Small intestine (tissue), 7 donors: ENCODE measurements around the gene FRMD4B. TPM values are rescaled to one million over a fixed set of nuclear protein-coding genes. Genes with fewer than 3 reads are reported as not detected.
A peak's percentile ranks its signal among the peaks of the same experiment; 100 is the strongest.

Experiments used
- DNase-seq, 2 donors: peaks; one replicate each; pipeline versions ENCODE4 v3.0.0 to v3.0.0-alpha.2; 2013
- FAIRE-seq: peaks from 2 replicates; lab custom pipeline; 2012; peaks lifted over from hg19 to GRCh38; lab: Jason Lieb, UNC
- H3K27ac ChIP-seq, 3 donors: one replicate each; pipeline ENCODE4 v1.5.1; 2013; ENCODE audit warnings: low read length in 2 of 3, mild to moderate bottlenecking in 2 of 3, control low read depth in 1 of 3, inconsistent platforms in 1 of 3, low read depth in 1 of 3, moderate library complexity in 1 of 3
- H3K27me3 ChIP-seq, 3 donors: one replicate each; pipeline ENCODE4 v1.6.1; 2013; ENCODE audit warnings: low read length in 3 of 3, inconsistent platforms in 1 of 3; ENCODE audit not compliant: control insufficient read depth in 3 of 3, insufficient read depth in 3 of 3
- H3K36me3 ChIP-seq, 3 donors: one replicate each; pipeline ENCODE4 v1.6.1; 2013; ENCODE audit warnings: low read length in 3 of 3, inconsistent platforms in 1 of 3, low read depth in 1 of 3, mild to moderate bottlenecking in 1 of 3, moderate library complexity in 1 of 3; ENCODE audit not compliant: control insufficient read depth in 3 of 3, insufficient read depth in 2 of 3
- H3K4me1 ChIP-seq, 3 donors: one replicate each; pipeline ENCODE4 v1.6.1; 2013; ENCODE audit warnings: low read length in 2 of 3, inconsistent platforms in 1 of 3, low read depth in 1 of 3, mild to moderate bottlenecking in 1 of 3, moderate library complexity in 1 of 3; ENCODE audit not compliant: control insufficient read depth in 3 of 3, insufficient read depth in 2 of 3
- H3K4me3 ChIP-seq, 3 donors: one replicate each; pipeline ENCODE4 v1.5.1; 2013; ENCODE audit warnings: low read length in 3 of 3, control low read depth in 1 of 3, inconsistent platforms in 1 of 3, low read depth in 1 of 3, mild to moderate bottlenecking in 1 of 3, moderate library complexity in 1 of 3
- H3K9me3 ChIP-seq, 2 donors: one replicate each; pipeline ENCODE4 v1.6.1; 2013; ENCODE audit warnings: low read depth in 1 of 2, low read length in 1 of 2; ENCODE audit not compliant: control insufficient read depth in 2 of 2, insufficient read depth in 1 of 2
- WGBS, 3 donors: extraction: QIAGEN DNeasy Blood & Tissue Kit; methylation state at CpG; one replicate each; pipeline ENCODE4 v1.1.7; 2013; 5-methylcytosine and 5-hydroxymethylcytosine counted together
- polyA plus RNA-seq, 4 donors: library from polyadenylated mRNA; stranded (reverse) in 3 of 4; unstranded in 1 of 4; fragments of 200-250 nt in 3 of 4; fragments of 120-200 nt in 1 of 4; gene quantifications; one replicate each; pipeline versions ENCODE4 v1.2.1 to v1.2.3, GENCODE V29; 2013
- donor health status: healthy with polysubstance abuse.
- donor health status: control.
- donor health status: control.
- donor health status: Bipolar disorder and iron deficiency.
- donor health status: healthy.

The FRMD4B gene
- polyA plus RNA-seq, 4 donors, result 5.6 to 16.3 (median 8.4) TPM

DNA sequence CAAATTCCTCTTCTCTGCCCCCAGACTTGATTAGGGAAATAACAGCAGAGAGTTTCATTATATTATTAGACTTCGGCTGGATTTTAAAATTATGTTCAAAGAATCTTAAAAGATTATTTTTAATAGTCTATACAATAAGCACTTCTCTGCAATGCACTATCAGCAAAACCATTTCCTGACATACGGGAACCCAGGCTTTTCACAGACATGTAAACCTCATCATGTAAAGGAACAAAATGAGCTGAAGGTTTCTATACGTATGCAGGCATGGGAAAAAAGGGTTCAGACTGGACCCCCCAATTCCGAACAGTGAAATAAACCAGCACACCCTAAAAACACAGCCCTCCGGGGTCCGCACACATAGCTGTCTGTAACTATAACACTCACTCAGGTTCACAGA, 185.9 kb downstream of the FRMD4B start:
- H3K9me3 ChIP-seq, result no peaks in the 10 kb centered on the region
- peaks cover 0 to 9% (median 7%) of the 10 kb centered on the region in 3 donors for H3K36me3 ChIP-seq
- peak overlapping the region; percentile 84 to 91 (median 88) for H3K27ac ChIP-seq
- DNase-seq, result peak; percentile 46 to 52
- no peak for FAIRE-seq
- WGBS, 3 donors, result 11 to 48% (median 18%) methylated on average over 6 of the region's 6 CpGs
- peaks cover 0 to 15% (median 3%) of the 10 kb centered on the region in 3 donors for H3K4me1 ChIP-seq
- H3K4me3 ChIP-seq, result peak overlapping the region; percentile 40 to 75 (median 42)
- no peaks in the 10 kb centered on the region for H3K27me3 ChIP-seq

DNA sequence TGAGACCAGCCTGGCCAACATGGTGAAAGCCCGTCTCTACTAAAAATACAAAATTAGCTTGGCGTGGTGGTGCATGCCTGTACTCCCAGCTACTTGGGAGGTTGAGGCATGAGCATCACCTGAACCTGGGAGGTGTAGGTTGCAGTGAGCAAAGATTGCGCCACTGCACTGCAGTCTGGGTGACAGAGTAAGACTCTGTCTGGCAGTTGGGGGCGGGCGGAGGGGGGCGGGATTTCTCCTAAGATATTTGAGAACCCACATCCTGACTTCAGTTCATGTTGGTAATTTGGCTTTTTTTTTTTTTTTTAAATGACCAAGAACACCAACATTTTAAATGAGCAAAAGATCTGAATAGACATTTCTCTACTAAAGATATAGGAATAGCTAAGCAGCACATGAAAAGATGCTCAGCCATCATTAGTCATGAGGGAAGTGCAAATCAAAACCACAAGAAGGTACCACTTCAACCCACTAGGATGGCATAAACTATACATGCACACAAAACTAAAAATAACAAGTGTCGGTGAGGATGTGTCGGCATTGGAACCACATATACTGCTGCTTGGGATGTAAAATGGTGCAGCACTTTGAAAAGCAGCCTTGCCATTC, 187.9 kb downstream of the FRMD4B start:
- Histone ChIP-seq H3K36me3 (peaks cover 0 to 13% (median 12%) of the 10 kb centered on the region in 3 donors), H3K4me3 (no peak overlapping the region), H3K27me3 (no peaks in the 10 kb centered on the region), H3K27ac (peak overlapping the region in 1 of 3 donors; percentile 54), H3K4me1 (peaks cover 0 to 12% (median 3%) of the 10 kb centered on the region in 3 donors), H3K9me3 (no peaks in the 10 kb centered on the region)
- 82 to 93% (median 83%) methylated on average over 8 of the region's 8 CpGs for WGBS, 3 donors
- DNase-seq, result peak in 1 of 2 donors; percentile 38
- FAIRE-seq, result no peak

DNA sequence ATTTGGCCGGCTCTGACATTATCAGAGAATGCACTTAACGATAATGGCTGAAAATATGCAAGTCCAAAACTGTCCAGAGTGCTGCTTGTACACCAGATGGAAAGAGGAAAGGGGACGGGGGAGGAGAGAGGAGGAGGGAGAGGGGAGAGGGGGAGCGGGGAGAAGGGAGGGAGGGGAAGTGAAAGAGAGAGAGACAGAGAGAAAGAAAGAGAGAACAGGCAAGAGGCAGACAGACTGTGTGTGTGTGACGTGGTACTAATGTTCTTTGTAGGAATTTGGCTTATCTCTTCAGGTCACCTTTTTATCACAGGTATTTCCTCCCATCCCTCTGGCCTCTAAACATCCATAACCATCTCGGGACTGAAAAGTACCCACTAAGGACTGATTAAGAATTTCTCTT, 188.4 kb downstream of the FRMD4B start:
- no peak for FAIRE-seq
- Histone ChIP-seq H3K27ac (no peak overlapping the region), H3K4me1 (peaks cover 0 to 12% (median 3%) of the 10 kb centered on the region in 3 donors), H3K27me3 (no peaks in the 10 kb centered on the region), H3K36me3 (peaks cover 0 to 17% (median 12%) of the 10 kb centered on the region in 3 donors), H3K9me3 (no peaks in the 10 kb centered on the region), H3K4me3 (no peak overlapping the region)
- DNase-seq, result no peak
- WGBS, 3 donors, result 60 to 69% (median 69%) methylated on average over 6 of the region's 6 CpGs

GRCh38 chr3:69196876-69197275, 189.0 kb downstream of the FRMD4B start:
- H3K36me3 ChIP-seq, result peaks cover 0 to 21% (median 12%) of the 10 kb centered on the region in 3 donors
- H3K27me3 ChIP-seq, result no peaks in the 10 kb centered on the region
- no peak overlapping the region for H3K27ac ChIP-seq
- 92 to 95% (median 93%) methylated on average over 3 of the region's 3 CpGs for WGBS, 3 donors
- DNase-seq (no peak), FAIRE-seq (no peak)
- no peaks in the 10 kb centered on the region for H3K9me3 ChIP-seq
- H3K4me3 ChIP-seq, result no peak overlapping the region
- H3K4me1 ChIP-seq, result peaks cover 0 to 11% (median 3%) of the 10 kb centered on the region in 3 donors

GRCh38 chr3:69194431-69195165, 191.3 kb downstream of the FRMD4B start:
- no peaks in the 10 kb centered on the region for H3K27me3 ChIP-seq
- H3K27ac ChIP-seq, result no peak overlapping the region
- no peak overlapping the region for H3K4me3 ChIP-seq
- FAIRE-seq (no peak), DNase-seq (no peak)
- peaks cover 0 to 31% (median 12%) of the 10 kb centered on the region in 3 donors for H3K36me3 ChIP-seq
- no peaks in the 10 kb centered on the region for H3K4me1 ChIP-seq
- H3K9me3 ChIP-seq, result no peaks in the 10 kb centered on the region
- WGBS, 3 donors, result 71 to 77% (median 75%) methylated on average over 7 of the region's 7 CpGs

GRCh38 chr3:69193749-69194148, 192.1 kb downstream of the FRMD4B start:
- Histone ChIP-seq H3K4me3 (no peak overlapping the region), H3K27ac (no peak overlapping the region), H3K36me3 (peaks cover 0 to 31% (median 12%) of the 10 kb centered on the region in 3 donors), H3K4me1 (no peaks in the 10 kb centered on the region), H3K9me3 (no peaks in the 10 kb centered on the region), H3K27me3 (no peaks in the 10 kb centered on the region)
- DNase-seq (no peak), FAIRE-seq (no peak)
- 50 to 66% (median 61%) methylated on average over 3 of the region's 3 CpGs for WGBS, 3 donors

DNA sequence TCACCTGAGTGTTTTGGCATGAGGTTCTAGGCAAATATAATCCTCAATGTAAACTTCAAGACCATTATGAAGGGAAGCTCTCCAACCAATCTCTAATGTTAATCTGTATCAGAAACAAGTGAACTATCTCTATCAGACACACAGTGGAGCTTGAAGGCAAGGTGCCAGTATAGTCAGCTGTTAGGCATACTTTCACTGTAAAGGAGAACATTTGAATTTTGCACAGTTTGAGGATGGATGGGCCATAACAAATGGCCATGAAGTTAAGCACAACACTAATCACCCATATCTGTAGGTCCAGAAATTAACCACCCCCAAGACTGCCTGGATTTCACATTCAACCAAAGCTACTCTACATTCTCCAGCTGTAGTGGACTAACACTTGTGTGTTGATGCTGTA, 194.4 kb downstream of the FRMD4B start:
- DNase-seq (no peak), FAIRE-seq (no peak)
- H3K27ac ChIP-seq, result no peak overlapping the region
- peaks cover 0 to 29% (median 11%) of the 10 kb centered on the region in 3 donors for H3K36me3 ChIP-seq
- no peak overlapping the region for H3K4me3 ChIP-seq
- no peaks in the 10 kb centered on the region for H3K9me3 ChIP-seq
- H3K4me1 ChIP-seq, result no peaks in the 10 kb centered on the region
- no peaks in the 10 kb centered on the region for H3K27me3 ChIP-seq

DNA sequence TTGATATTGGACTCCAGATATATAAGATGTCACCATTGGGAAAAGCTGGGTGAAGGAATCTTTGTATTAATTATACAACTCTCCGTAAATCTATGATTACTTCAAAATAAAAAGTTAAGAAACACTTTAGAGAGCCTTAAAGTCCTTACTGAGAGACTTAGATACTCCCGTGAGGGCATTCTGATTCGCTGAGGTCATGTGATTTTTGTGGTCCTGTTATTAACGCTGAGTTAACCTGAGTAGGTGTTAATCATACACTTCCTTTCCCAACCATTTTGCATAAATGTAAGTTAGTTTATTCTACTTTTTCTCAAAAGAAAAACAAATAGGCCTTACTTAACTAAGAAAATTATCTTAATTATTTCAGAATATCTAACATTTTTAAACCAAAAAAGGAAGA, 196.4 kb downstream of the FRMD4B start:
- DNase-seq (no peak), FAIRE-seq (no peak)
- Histone ChIP-seq H3K36me3 (peaks cover 0 to 39% (median 2%) of the 10 kb centered on the region in 3 donors), H3K4me3 (no peak overlapping the region), H3K27me3 (no peaks in the 10 kb centered on the region), H3K4me1 (no peaks in the 10 kb centered on the region), H3K9me3 (no peaks in the 10 kb centered on the region), H3K27ac (no peak overlapping the region)
- 69 to 88% (median 83%) methylated on average over 4 of the region's 4 CpGs for WGBS, 3 donors
